GM13976 (cell line): ENCODE results near the gene ERBB4.

Experiments
- DNase-seq: peaks from one replicate; pipeline ENCODE4 v3.0.0; 2012; ENCODE audit warnings: low spot score
- in situ Hi-C: fragments of 300-500 bp; cut with MboI; formaldehyde crosslinking; loops from one replicate; pipeline ENCODE4 v1.12.0; 2022; ENCODE audit warnings: low sequenced_read_pairs, mixed read lengths, inconsistent platforms; ENCODE audit not compliant: unreplicated experiment
- TF ChIP-seq, protein P1 (sequence below): IDR thresholded peaks from 2 replicates; pipeline ENCODE4 v1.5.1; 2012; ENCODE audit warnings: borderline replicate concordance, mild to moderate bottlenecking; ENCODE audit not compliant: insufficient read depth; ENCODE audit errors: extremely low read depth, missing control alignments, control extremely low read depth

Gene ERBB4

DNA sequence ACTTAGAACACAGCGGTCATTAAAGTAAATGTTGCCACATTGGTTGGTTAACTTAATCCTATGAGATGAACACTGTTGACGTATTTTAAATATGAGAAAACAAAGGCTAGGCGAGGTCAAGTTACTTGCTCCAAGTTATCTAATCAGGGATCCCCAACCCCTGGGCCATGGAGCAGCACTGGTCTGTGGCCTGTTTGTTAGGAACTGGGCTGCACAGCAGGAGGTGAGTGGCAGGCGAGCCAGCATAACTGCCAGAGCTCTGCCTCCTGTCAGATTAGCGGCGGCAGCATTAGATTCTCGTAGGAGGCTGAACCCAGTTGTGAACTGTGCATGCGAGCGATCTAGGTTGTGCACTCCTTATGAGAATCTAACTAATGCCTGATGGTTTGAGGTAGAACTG is 1103.3 kb downstream of the ERBB4 start:
- TF ChIP-seq, protein P1, sequence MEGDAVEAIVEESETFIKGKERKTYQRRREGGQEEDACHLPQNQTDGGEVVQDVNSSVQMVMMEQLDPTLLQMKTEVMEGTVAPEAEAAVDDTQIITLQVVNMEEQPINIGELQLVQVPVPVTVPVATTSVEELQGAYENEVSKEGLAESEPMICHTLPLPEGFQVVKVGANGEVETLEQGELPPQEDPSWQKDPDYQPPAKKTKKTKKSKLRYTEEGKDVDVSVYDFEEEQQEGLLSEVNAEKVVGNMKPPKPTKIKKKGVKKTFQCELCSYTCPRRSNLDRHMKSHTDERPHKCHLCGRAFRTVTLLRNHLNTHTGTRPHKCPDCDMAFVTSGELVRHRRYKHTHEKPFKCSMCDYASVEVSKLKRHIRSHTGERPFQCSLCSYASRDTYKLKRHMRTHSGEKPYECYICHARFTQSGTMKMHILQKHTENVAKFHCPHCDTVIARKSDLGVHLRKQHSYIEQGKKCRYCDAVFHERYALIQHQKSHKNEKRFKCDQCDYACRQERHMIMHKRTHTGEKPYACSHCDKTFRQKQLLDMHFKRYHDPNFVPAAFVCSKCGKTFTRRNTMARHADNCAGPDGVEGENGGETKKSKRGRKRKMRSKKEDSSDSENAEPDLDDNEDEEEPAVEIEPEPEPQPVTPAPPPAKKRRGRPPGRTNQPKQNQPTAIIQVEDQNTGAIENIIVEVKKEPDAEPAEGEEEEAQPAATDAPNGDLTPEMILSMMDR: no peak
- in situ Hi-C loops: no loop called here
- DNase-seq: no peak

DNA sequence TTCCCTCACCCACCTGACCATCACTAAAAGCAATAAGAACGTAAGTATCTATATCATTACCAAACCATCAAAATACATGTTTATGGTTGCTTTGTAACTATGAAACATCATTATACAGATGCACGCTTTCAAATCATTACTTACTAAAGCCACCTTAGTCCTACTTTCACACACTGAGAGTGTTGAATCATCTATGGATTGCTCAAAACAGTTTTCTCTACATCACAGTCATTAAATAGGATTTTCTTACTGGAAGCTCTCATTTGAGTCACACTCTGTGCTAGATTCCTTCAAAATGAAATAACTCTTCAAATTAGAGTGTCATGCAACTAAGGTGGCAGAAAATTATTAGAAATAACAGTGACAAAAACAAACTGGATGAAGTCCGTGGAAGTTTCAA is 1103.8 kb downstream of the ERBB4 start:
- TF ChIP-seq, protein P1: no peak
- in situ Hi-C loops: no loop called here
- no peak for DNase-seq

DNA sequence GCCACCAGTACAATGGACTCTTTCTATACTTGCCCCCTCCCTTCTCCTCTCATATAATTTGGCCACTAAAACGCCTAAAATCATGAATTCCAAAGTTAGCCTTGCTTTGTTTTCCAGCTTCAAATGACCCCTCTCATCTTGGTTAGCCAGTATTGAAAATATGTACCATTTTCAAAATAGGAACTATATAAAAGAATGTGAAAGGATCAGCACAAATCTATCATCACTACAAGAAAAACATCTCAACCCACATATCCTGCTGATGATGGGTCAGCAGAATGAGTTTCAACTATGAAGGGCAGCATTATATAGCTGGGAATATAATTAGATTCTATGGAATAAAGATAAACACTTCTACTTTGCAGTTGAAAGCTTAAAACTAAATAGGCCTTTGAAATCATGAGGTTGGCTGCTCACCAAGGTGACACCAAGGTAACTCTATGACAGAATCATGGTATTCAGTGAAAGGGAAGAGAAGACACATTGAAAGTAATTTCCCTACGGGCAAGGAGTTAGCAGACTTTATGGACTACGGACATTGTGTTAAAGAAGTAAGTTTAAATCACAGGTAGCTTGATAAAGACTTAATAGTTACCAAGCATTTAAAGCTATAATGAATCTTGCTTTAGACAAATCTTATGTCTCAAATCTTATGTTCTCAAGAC is 1109.2 kb downstream of the ERBB4 start:
- DNase-seq: no peak
- TF ChIP-seq, protein P1: no peak
- in situ Hi-C loops: no loop called here

DNA sequence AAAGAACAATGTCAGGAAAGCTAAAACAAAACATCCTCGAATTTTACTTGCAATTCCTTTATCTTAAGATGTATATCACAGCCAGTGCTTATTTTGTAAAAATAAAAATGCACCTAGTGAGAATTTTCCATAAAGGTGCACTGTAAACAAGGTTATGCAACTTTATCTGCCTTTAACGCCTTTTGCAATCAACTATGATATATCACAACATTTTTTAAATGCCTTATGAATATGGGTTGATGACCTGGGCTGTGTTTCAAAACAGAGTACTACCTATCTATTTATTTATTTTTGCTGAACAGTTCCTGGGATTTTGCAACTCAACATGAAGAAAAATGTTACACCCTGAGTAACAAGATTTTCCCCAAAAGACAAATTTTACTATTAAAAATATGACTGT is 1112.4 kb downstream of the ERBB4 start:
- no peak for DNase-seq
- in situ Hi-C loops: no loop called here
- TF ChIP-seq, protein P1: no peak

DNA sequence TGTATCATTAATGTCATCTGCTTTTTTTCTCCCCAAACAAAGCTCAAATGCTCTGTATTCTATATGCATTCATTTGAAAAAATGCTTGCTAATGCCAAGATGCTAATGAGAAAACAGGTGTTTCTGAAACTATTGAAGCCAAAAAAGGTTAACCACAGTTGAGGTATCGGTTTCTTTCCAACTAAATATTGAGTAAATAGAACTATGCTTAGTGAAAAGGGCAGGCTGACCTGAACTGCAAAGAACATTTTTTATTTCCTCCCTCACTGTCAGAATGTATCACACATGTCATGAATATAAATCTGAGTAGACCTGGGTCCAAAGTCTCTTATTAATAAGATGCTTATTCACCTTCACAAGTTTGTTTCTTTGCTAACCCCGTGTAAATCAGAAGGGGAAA is 1115.6 kb downstream of the ERBB4 start:
- no peak for DNase-seq
- in situ Hi-C loops: no loop called here
- TF ChIP-seq, protein P1: no peak

DNA sequence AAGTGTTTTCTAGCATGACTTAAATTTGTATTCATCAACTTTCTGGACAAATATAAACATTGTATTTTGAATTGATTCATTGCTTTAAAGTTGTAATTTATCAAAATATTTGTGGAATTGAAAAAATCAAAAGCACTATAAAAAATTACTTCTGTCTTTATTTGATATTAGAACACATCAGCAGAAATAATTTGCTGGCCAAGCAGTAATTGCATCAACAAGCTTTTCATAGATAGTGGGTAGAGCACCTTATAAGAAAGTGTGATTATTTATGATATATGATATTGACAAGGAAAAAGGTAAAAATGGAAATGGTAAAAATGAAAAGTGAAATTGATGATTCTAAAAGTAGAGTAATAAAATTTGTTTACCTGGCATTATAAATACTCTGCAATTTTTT is 1121.1 kb downstream of the ERBB4 start:
- TF ChIP-seq, protein P1: no peak
- DNase-seq: no peak
- in situ Hi-C loops: no loop called here
